Glomerular endothelial cell (primary cell): ENCODE data around the gene GLUL. TPM values are rescaled to one million over a fixed set of nuclear protein-coding genes. Genes with fewer than 3 reads are reported as not detected.
"Not testable (repeated sequence)": the region's sequence is repeated elsewhere in the genome, so short reads cannot be mapped to it uniquely, and the experiment has no call there.

ENCODE experiments used
- DNase-seq: peaks from one replicate; pipeline ENCODE4 v3.0.0-alpha.2; 2011; ENCODE audit warnings: low read depth, low spot score; ENCODE audit errors: extremely low read depth
- total RNA-seq: library from RNA; depleted of rRNA; stranded (reverse); fragments of >200 nt; gene quantifications from 2 replicates; pipeline ENCODE4 v1.2.3, GENCODE V29; 2015

GLUL gene
- total RNA-seq, 1 donor from 2014 or later, result 107 TPM

GRCh38 chr1:182395906-182396305, 4.3 kb upstream of the GLUL start:
- no peak for DNase-seq

GRCh38 chr1:182394055-182394775, 2.6 kb upstream of the GLUL start:
- DNase-seq, result no peak

- no peak for DNase-seq
These were observed 749 bp upstream of the GLUL start for GRCh38 chr1:182392050-182393028.

- no peak for DNase-seq
These were observed 595 bp downstream of the GLUL start for GRCh38 chr1:182391028-182391361.

- no peak for DNase-seq
These were observed 2.0 kb downstream of the GLUL start for GRCh38 chr1:182389619-182390047.

- DNase-seq, result no peak
These were observed 3.0 kb downstream of the GLUL start for GRCh38 chr1:182388392-182389134.

- no peak for DNase-seq
These were observed 4.0 kb downstream of the GLUL start for GRCh38 chr1:182387566-182387965.

- no peak for DNase-seq
These were observed 4.6 kb downstream of the GLUL start for GRCh38 chr1:182386980-182387379.

GRCh38 chr1:182385885-182386853, 5.4 kb downstream of the GLUL start:
- DNase-seq, result no peak

GRCh38 chr1:182384387-182384960, 7.1 kb downstream of the GLUL start:
- DNase-seq, result no peak

- no peak for DNase-seq
These were observed 7.7 kb downstream of the GLUL start for GRCh38 chr1:182383934-182384333.

GRCh38 chr1:182383037-182383661, 8.4 kb downstream of the GLUL start:
- DNase-seq, result no peak

- DNase-seq, result no peak
These were observed 9.4 kb downstream of the GLUL start for GRCh38 chr1:182381962-182382819.

- no peak for DNase-seq
These were observed 11.4 kb downstream of the GLUL start for GRCh38 chr1:182380199-182380598.

GRCh38 chr1:182379781-182380180, 11.8 kb downstream of the GLUL start:
- not testable (repeated sequence) for DNase-seq

- no peak for DNase-seq
These were observed 14.5 kb downstream of the GLUL start for GRCh38 chr1:182376936-182377574.

GRCh38 chr1:182374101-182374834, 17.3 kb downstream of the GLUL start:
- no peak for DNase-seq
